GM12891 (cell line): ENCODE measurements around the gene BZW2.

ENCODE experiments used
- DNase-seq: peaks from one replicate; pipeline ENCODE4 v3.0.0; 2011; ENCODE audit warnings: low spot score; ENCODE audit not compliant: insufficient read length
- FAIRE-seq: peaks from 2 replicates; lab custom pipeline; 2011; peaks lifted over from hg19 to GRCh38; lab: Jason Lieb, UNC
- PAX5 ChIP-seq: IDR thresholded peaks from 2 replicates; pipeline ENCODE4 v1.6.1; 2011; ENCODE audit warnings: low read length, moderate library complexity, mild to moderate bottlenecking; ENCODE audit not compliant: insufficient read depth, severe bottlenecking
- POLR2A ChIP-seq: IDR thresholded peaks from 2 replicates; pipeline ENCODE4 v1.6.1; 2011; ENCODE audit warnings: low read depth, low read length, control low read depth
- POLR2AphosphoS5 ChIP-seq: IDR thresholded peaks from 2 replicates; pipeline ENCODE4 v1.6.1; 2011; ENCODE audit warnings: low read depth, low read length, control low read depth
- POU2F2 ChIP-seq: IDR thresholded peaks from 2 replicates; pipeline ENCODE4 v1.6.1; 2011; ENCODE audit warnings: low read depth, mild to moderate bottlenecking, control low read depth, low read length, moderate library complexity
- SPI1 ChIP-seq: IDR thresholded peaks from 2 replicates; pipeline ENCODE4 v1.6.1; 2011; ENCODE audit warnings: low read depth, low read length, control low read depth
- TAF1 ChIP-seq: IDR thresholded peaks from 2 replicates; pipeline ENCODE4 v1.6.1; 2011; ENCODE audit warnings: low read depth, low read length, control low read depth

Gene BZW2

GRCh38 chr7:16742547-16742946 lies 96.6 kb downstream of the BZW2 start:
- FAIRE-seq (no peak), DNase-seq (no peak)
- no peak for TF ChIP-seq POU2F2
- no peak for TF ChIP-seq PAX5
- no peak for TF ChIP-seq TAF1
- TF ChIP-seq POLR2A = no peak
- TF ChIP-seq POLR2AphosphoS5 = no peak
- no peak for TF ChIP-seq SPI1

- no peak for FAIRE-seq
- DNase-seq = no peak
- TF ChIP-seq POU2F2 (no peak), SPI1 (no peak)
Observed at GRCh38 chr7:16743236-16743635, 97.3 kb downstream of the BZW2 start.

DNA sequence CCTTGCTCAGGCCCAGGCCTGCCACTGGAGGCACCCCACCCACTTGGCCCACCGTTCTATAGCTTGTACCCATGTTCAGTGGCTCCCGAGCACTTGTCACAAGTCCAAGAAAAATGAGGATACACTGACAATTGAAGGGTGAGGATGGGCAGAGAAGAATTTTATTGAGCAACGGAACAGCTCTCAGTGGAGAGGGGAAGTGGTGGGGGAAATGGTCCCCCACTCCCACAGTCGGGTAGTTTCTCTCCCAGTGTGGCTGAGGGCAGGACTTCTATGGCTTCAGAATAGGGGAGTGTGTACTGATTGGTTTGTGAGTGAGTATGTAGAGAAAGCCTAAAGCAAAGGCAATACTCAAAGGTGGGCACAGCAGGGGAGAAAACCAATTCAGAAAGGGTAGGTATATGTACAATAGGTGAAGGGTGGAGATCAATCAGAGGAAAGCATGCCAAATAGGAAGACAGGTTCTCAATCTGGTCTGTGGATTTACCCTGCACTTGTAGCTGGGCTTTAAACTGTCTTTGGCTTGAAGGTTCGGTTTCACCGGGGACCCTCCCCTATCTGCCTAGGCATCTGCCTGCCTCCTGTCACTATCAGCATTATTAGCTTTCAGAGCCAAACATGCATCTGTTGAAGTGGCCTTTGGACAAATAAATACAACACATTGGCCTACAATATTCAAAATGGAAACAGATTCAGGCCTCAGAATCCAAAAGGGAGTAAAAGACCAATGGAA lies 98.7 kb downstream of the BZW2 start:
- TF ChIP-seq TAF1 (no peak), POLR2AphosphoS5 (no peak), POLR2A (no peak), POU2F2 (no peak), SPI1 (no peak), PAX5 (no peak)
- FAIRE-seq (no peak), DNase-seq (no peak)

DNA sequence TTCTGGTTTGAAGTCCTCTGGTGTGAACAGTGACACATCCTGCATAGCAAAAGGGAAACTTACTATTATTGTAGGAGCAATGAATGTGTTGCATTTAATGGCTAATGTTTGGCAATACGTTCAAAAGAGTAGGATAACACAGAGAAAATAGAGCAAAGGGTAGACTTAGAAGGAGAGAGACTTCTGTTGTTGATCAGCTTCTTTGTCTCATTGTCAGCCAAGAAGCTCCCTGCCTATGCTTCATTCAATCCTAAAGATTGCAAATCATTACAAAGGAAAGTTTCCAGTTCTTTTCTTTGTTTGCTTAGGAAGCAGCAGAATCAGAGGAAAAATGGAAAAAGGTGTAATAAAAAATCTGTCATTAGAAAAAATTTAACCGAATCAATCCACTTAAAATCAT lies 99.7 kb downstream of the BZW2 start:
- TF ChIP-seq TAF1 (no peak), PAX5 (no peak), POU2F2 (no peak), POLR2AphosphoS5 (no peak), POLR2A (no peak), SPI1 (no peak)
- FAIRE-seq = no peak
- no peak for DNase-seq

GRCh38 chr7:16747102-16747501 lies 101.1 kb downstream of the BZW2 start:
- FAIRE-seq (no peak), DNase-seq (no peak)
- no peak for TF ChIP-seq POLR2AphosphoS5
- TF ChIP-seq TAF1 = no peak
- TF ChIP-seq POU2F2 = no peak
- TF ChIP-seq SPI1 = no peak
- TF ChIP-seq POLR2A = no peak
- TF ChIP-seq PAX5 = no peak

- no peak for TF ChIP-seq PAX5
- TF ChIP-seq POLR2A = no peak
- TF ChIP-seq POU2F2 = no peak
- TF ChIP-seq TAF1 = no peak
- no peak for TF ChIP-seq POLR2AphosphoS5
- no peak for TF ChIP-seq SPI1
- DNase-seq (peak; percentile 13), FAIRE-seq (no peak)
Observed at GRCh38 chr7:16753102-16753931, 107.3 kb downstream of the BZW2 start, which contains the start of gene TSPAN13. Gene TSPAN13 (plus strand): TSS chr7:16753755. CDS start chr7:16753968, 213 bp downstream.

DNA sequence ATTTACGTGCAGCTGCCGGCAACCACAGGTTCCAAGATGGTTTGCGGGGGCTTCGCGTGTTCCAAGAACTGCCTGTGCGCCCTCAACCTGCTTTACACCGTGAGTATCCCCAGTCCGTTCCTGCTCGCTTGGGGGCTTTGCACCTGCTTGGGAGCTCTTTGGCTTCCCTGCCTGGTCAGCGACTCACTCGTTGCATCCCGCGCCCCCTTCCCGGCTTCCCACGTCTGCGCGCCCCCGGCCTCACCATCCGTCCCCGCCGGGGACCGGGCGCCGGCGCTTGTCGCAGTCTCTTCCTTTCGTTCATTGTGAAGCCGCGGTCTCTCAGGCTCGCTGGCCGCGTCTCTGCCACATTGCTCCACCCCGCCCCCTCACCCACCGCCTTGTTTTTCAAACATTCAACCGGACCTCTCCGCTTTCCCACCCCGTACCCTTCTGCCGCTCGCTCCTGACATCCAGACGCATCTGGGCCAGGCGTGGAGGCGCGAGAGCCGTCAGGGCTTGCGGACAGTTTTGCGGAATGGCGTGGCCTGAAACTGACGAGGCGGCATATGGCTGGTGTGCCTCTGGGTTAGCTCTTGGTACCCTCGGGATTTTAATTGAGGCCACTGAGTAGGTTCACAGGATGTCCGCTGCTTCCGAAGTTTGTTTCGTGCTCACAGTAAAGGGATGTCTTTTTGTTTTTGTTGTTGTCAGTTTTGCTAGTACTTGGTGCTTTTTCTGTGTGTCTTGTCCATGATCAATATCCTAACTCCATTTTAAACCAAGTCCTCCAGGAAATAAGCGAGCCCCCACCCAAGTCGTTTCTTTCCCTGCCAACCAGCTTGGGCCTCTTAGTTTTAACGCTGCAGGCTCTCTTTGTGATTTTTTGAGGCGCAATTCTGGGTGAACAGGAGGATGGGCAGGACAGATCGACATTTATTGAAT lies 108.2 kb downstream of the BZW2 start:
- no peak for TF ChIP-seq SPI1
- TF ChIP-seq TAF1 = no peak
- TF ChIP-seq PAX5 = no peak
- TF ChIP-seq POLR2AphosphoS5 = no peak
- TF ChIP-seq POU2F2 = no peak
- no peak for TF ChIP-seq POLR2A
- FAIRE-seq = no peak
- DNase-seq = no peak

GRCh38 chr7:16754856-16755317 lies 108.9 kb downstream of the BZW2 start:
- DNase-seq (no peak), FAIRE-seq (no peak)
- TF ChIP-seq PAX5 (no peak), TAF1 (no peak), POLR2A (no peak), POU2F2 (no peak), SPI1 (no peak), POLR2AphosphoS5 (no peak)

DNA sequence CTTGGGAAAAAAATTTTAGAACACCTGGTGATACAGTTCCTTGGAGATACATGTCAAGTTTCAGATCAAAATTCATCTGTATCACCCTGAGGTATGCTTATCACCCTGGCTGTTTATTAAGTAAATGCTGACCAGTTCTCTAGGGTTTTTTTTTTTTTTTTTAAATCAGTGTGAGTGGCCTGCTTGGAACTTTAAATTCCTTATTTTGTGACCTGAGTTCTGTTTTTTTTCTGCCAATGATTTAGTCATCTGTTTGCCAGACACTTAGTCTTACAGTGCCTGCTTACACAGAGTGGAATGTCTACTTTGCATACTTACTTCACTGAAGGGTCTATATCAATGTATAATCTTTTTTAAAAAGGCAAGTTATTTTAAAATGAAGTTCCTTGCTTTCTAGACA lies 109.4 kb downstream of the BZW2 start:
- DNase-seq (no peak), FAIRE-seq (no peak)
- TF ChIP-seq TAF1 = no peak
- no peak for TF ChIP-seq SPI1
- no peak for TF ChIP-seq POLR2A
- TF ChIP-seq POLR2AphosphoS5 = no peak
- TF ChIP-seq POU2F2 = no peak
- TF ChIP-seq PAX5 = no peak
